GM21360 (cell line): Measurements from ENCODE around the gene XRCC3.

Experiments
- ATAC-seq: cut with Tn5 transposase; IDR thresholded peaks from one replicate; pipeline ENCODE4 v1.9.1; 2021; ENCODE audit warnings: mild to moderate bottlenecking, moderate library complexity; ENCODE audit not compliant: unreplicated experiment

The XRCC3 gene

GRCh38 chr14:103738701-103739451, 23.6 kb upstream of the XRCC3 start:
- ATAC-seq = no peak

GRCh38 chr14:103738166-103738565, 22.9 kb upstream of the XRCC3 start:
- ATAC-seq = no peak

- ATAC-seq = no peak
These were observed 22.3 kb upstream of the XRCC3 start for GRCh38 chr14:103737432-103738045.

- ATAC-seq = no peak
These were observed 21.5 kb upstream of the XRCC3 start for GRCh38 chr14:103736546-103737431.

GRCh38 chr14:103735815-103736545, 20.7 kb upstream of the XRCC3 start:
- no peak for ATAC-seq

- no peak for ATAC-seq
These were observed 20.2 kb upstream of the XRCC3 start for GRCh38 chr14:103735439-103735814.

GRCh38 chr14:103735022-103735421, 19.8 kb upstream of the XRCC3 start:
- no peak for ATAC-seq

GRCh38 chr14:103734081-103734888, 19.0 kb upstream of the XRCC3 start:
- no peak for ATAC-seq

- ATAC-seq = no peak
These were observed 18.4 kb upstream of the XRCC3 start for GRCh38 chr14:103733651-103734050.

- ATAC-seq = no peak
These were observed 17.8 kb upstream of the XRCC3 start for GRCh38 chr14:103732868-103733620.

- ATAC-seq = no peak
These were observed 16.9 kb upstream of the XRCC3 start for GRCh38 chr14:103731916-103732867.

- no peak for ATAC-seq
These were observed 16.2 kb upstream of the XRCC3 start for GRCh38 chr14:103731481-103731880.

GRCh38 chr14:103730490-103731035, 15.3 kb upstream of the XRCC3 start:
- no peak for ATAC-seq

GRCh38 chr14:103729496-103730448, 14.5 kb upstream of the XRCC3 start:
- ATAC-seq = no peak

- ATAC-seq = no peak
These were observed 13.5 kb upstream of the XRCC3 start for GRCh38 chr14:103728721-103729120.

GRCh38 chr14:103728141-103728540, 12.9 kb upstream of the XRCC3 start:
- no peak for ATAC-seq
